Measurements from ENCODE around the gene TMEM98. TPM values are rescaled to one million over a fixed set of nuclear protein-coding genes. Genes with fewer than 3 reads are reported as not detected.

The TMEM98 gene
- total and polyA plus RNA-seq, 9 donors: 112 to 399 (median 157) TPM

- no peaks in the 10 kb centered on the region for H3K27me3 ChIP-seq
- 57 to 65% (median 57%) methylated on average over 5 of the region's 5 CpGs for WGBS, 3 donors
- H3K27ac ChIP-seq: no peak overlapping the region
- no peak overlapping the region for H3K4me3 ChIP-seq
- H3K9me3 ChIP-seq: no peaks in the 10 kb centered on the region
- H3K36me3 ChIP-seq: no peaks in the 10 kb centered on the region
- H3K4me1 ChIP-seq (ENCODE audit: insufficient read depth): no peaks in the 10 kb centered on the region
- no peak for DNase-seq
- intact Hi-C loops (cut with DNase I): no loop called here
- TF ChIP-seq CTCF (IDR thresholded peaks at IDR 0.05) (no peak), POLR2A (IDR thresholded peaks at IDR 0.05) (no peak), EP300 (IDR thresholded peaks at IDR 0.05) (no peak)
These were observed 23.9 kb upstream of the TMEM98 start for GRCh38 chr17:32903774-32904673.

- no peaks in the 10 kb centered on the region for H3K4me1 ChIP-seq (ENCODE audit: insufficient read depth)
- no peaks in the 10 kb centered on the region for H3K27me3 ChIP-seq
- WGBS, 3 donors: 62 to 74% (median 67%) methylated on average over 3 of the region's 3 CpGs
- H3K36me3 ChIP-seq: no peaks in the 10 kb centered on the region
- H3K9me3 ChIP-seq: no peaks in the 10 kb centered on the region
- DNase-seq: no peak
- no peak for TF ChIP-seq CTCF (IDR thresholded peaks at IDR 0.05)
- TF ChIP-seq EP300 (IDR thresholded peaks at IDR 0.05): no peak
- no peak for TF ChIP-seq POLR2A (IDR thresholded peaks at IDR 0.05)
- intact Hi-C loops (cut with DNase I): no loop called here
- H3K4me3 ChIP-seq: no peak overlapping the region
- H3K27ac ChIP-seq: no peak overlapping the region
These were observed 23.1 kb upstream of the TMEM98 start for GRCh38 chr17:32904891-32905290.

- no peaks in the 10 kb centered on the region for H3K27me3 ChIP-seq
- 70 to 72% (median 71%) methylated on average over 6 of the region's 6 CpGs for WGBS, 3 donors
- H3K36me3 ChIP-seq: no peaks in the 10 kb centered on the region
- no peak for TF ChIP-seq POLR2A (IDR thresholded peaks at IDR 0.05)
- TF ChIP-seq EP300 (IDR thresholded peaks at IDR 0.05): no peak
- no peak for TF ChIP-seq CTCF (IDR thresholded peaks at IDR 0.05)
- no peaks in the 10 kb centered on the region for H3K4me1 ChIP-seq (ENCODE audit: insufficient read depth)
- H3K9me3 ChIP-seq: no peaks in the 10 kb centered on the region
- no peak overlapping the region for H3K4me3 ChIP-seq
- DNase-seq: no peak
- intact Hi-C loops (cut with DNase I): no loop called here
- no peak overlapping the region for H3K27ac ChIP-seq
These were observed 20.4 kb upstream of the TMEM98 start for GRCh38 chr17:32907583-32907982.

GRCh38 chr17:32909787-32910369 is 18.1 kb upstream of the TMEM98 start:
- intact Hi-C loops (cut with DNase I): no loop called here
- Histone ChIP-seq H3K4me1 (ENCODE audit: insufficient read depth) (no peaks in the 10 kb centered on the region), H3K36me3 (no peaks in the 10 kb centered on the region), H3K9me3 (no peaks in the 10 kb centered on the region), H3K4me3 (no peak overlapping the region), H3K27me3 (no peaks in the 10 kb centered on the region), H3K27ac (no peak overlapping the region)
- peak; percentile 46 to 84 (median 66) for DNase-seq
- TF ChIP-seq EP300 (IDR thresholded peaks at IDR 0.05): no peak
- TF ChIP-seq CTCF (IDR thresholded peaks at IDR 0.05): peak; percentile 55 to 59 (median 58)
- no peak for TF ChIP-seq POLR2A (IDR thresholded peaks at IDR 0.05)
- 27 to 28% (median 28%) methylated on average over 4 of the region's 4 CpGs for WGBS, 3 donors

All from ovary (tissue), 9 donors.